Heart left ventricle (tissue), 16 donors: ENCODE results near the gene TFF3. TPM values are rescaled to one million over a fixed set of nuclear protein-coding genes. Genes with fewer than 3 reads are reported as not detected.

ENCODE experiments used
- ATAC-seq, 4 donors: fragments of 200-7000 bp; cut with Tn5 transposase; one replicate each; pipeline ENCODE4 v1.9.1; 2020 to 2022; ENCODE audit warnings: moderate library complexity in 4 of 4, mild to moderate bottlenecking in 3 of 4, moderate number of reproducible peaks in 1 of 4
- DNase-seq, 5 donors: peaks; one replicate each; pipeline ENCODE4 v3.0.0-alpha.2; 2020
- H3K27ac ChIP-seq, 12 donors: fragments of 200-600 bp; sonication (generic) in 4 of 12; one replicate each; pipeline versions ENCODE4 v1.5.0 to v1.8.0; 2016 to 2022; ENCODE audit warnings: mild to moderate bottlenecking in 2 of 12
- H3K27me3 ChIP-seq, 9 donors: fragments of 200-600 bp; sonication (generic) in 2 of 9; one replicate each; pipeline versions ENCODE4 v1.5.1 to v1.8.0; 2016 to 2022; ENCODE audit warnings: mild to moderate bottlenecking in 3 of 9
- H3K36me3 ChIP-seq, 9 donors: fragments of 200-600 bp; sonication (generic) in 2 of 9; one replicate each; pipeline versions ENCODE4 v1.5.0 to v1.8.0; 2018 to 2022; ENCODE audit warnings: mild to moderate bottlenecking in 2 of 9
- H3K4me1 ChIP-seq, 12 donors: fragments of 200-600 bp; sonication (generic) in 4 of 12; one replicate each; pipeline versions ENCODE4 v1.5.0 to v1.8.0; 2016 to 2022; ENCODE audit warnings: mild to moderate bottlenecking in 3 of 12
- H3K4me3 ChIP-seq, 12 donors: fragments of 200-600 bp; sonication (generic) in 4 of 12; one replicate each; pipeline versions ENCODE4 v1.5.0 to v1.8.0; 2017 to 2022; ENCODE audit warnings: mild to moderate bottlenecking in 9 of 12, moderate library complexity in 4 of 12
- H3K9me3 ChIP-seq, 12 donors: fragments of 200-600 bp; sonication (generic) in 4 of 12; one replicate each; pipeline versions ENCODE4 v1.5.0 to v1.8.0; 2016 to 2022; ENCODE audit warnings: mild to moderate bottlenecking in 1 of 12
- CTCF ChIP-seq, 12 donors: fragments of 200-600 bp; sonication (generic) in 4 of 12; IDR thresholded peaks; one replicate each; pipeline versions ENCODE4 v1.5.0 to v1.8.0; 2018 to 2022; ENCODE audit warnings: antibody characterized with exemption in 12 of 12, mild to moderate bottlenecking in 5 of 12
- POLR2A ChIP-seq, 2 donors: fragments of 450-650 bp; IDR thresholded peaks; one replicate each; pipeline ENCODE4 v1.6.1; 2017; ENCODE audit warnings: antibody characterized with exemption in 2 of 2, mild to moderate bottlenecking in 2 of 2, moderate library complexity in 2 of 2
- WGBS, 4 donors: extraction: QIAGEN DNeasy Blood & Tissue Kit in 2 of 4; methylation state at CpG; one replicate each; pipeline versions ENCODE4 v1.1.5 to v1.1.7; 2013 to 2018; 5-methylcytosine and 5-hydroxymethylcytosine counted together
- intact Hi-C, 10 donors: fragments of 100-400 bp; cut with DNase I; formaldehyde crosslinking; loops; one replicate each; pipeline versions ENCODE4 v1.11.1 to v1.14.2; 2022
- polyA plus RNA-seq, 2 donors: library from polyadenylated mRNA; stranded (reverse); fragments of 200-250 nt; gene quantifications; one replicate each; pipeline ENCODE4 v1.2.3, GENCODE V29; 2013
- total RNA-seq, 9 donors: library from RNA; depleted of rRNA in 2 of 9; stranded (reverse); fragments of >200 nt in 2 of 9; fragmentation: NEBNext Ultra II Directional in 3 of 9; extraction: Animal tissue kit (Norgen Biotek cat#: 25700) in 3 of 9; gene quantifications; one replicate each; pipeline versions ENCODE4 v1.1.0 to v1.2.4, GENCODE V29; 2016 to 2023
- donor health status: ischemic (EF 13 %, LVEDD 7.1; RV severe dilation, severe dysfunction).
- donor health status: healthy with polysubstance abuse.
- donor health status: DM: no; HTN: yes; CAD: no.
- donor health status: DM: no; HTN: no; CAD: no.
- donor health status: ischemic (EF 25% LVEDD 6.9; RV normal size, moderate dysfunction).
- donor health status: ischemic (EF 25% LVEDD 5.7; RV mildly dilated, moderate dysfunction).
- donor health status: healthy.
- donor health status: DM: yes; HTN: yes; CAD: no.
- donor health status: ischemic (EF 35%, LVEDD 5.7; RV mildly dilated, moderate dysfunction).
- donor health status: nonischemic (EF 11% LVEDD 7.7; RV severe dilation, severe dysfunction).
- donor health status: DM: yes; HTN: yes; CAD: no.
- donor health status: PGD.
- donor health status: ischemic (EF 29% LVEDD 5.4; RV normal size, mild dysfunction).
- donor health status: nonischemic (EF 23%, LVEDD 6.1; RV moderate dilation, normal function).

TFF3 gene
- total and polyA plus RNA-seq, 11 donors: 0.75 to 10.8 (median 3.0) TPM

GRCh38 chr21:42357307-42357706 lies 42.1 kb upstream of the TFF3 start:
- WGBS, 4 donors: 50 to 60% (median 57%) methylated on average over 3 of the region's 3 CpGs
- H3K27me3 ChIP-seq: peaks cover 0 to 15% (median 0%) of the 10 kb centered on the region in 9 donors

GRCh38 chr21:42356650-42357049 lies 41.4 kb upstream of the TFF3 start:
- peaks cover 0 to 37% (median 11%) of the 10 kb centered on the region in 12 donors for H3K9me3 ChIP-seq
- ATAC-seq (no peak), DNase-seq (no peak)
- H3K27ac ChIP-seq: no peak overlapping the region
- H3K4me3 ChIP-seq: no peak overlapping the region
- no peaks in the 10 kb centered on the region for H3K36me3 ChIP-seq
- intact Hi-C loops: no loop called here
- 43 to 73% (median 55%) methylated on average over 6 of the region's 6 CpGs for WGBS, 4 donors
- peaks cover 0 to 15% (median 0%) of the 10 kb centered on the region in 9 donors for H3K27me3 ChIP-seq
- TF ChIP-seq CTCF (IDR thresholded peaks at IDR 0.05) (no peak), POLR2A (IDR thresholded peaks at IDR 0.05) (no peak)
- H3K4me1 ChIP-seq: no peaks in the 10 kb centered on the region

More at GRCh38 chr21:42357307-42357706, 42.1 kb upstream of the TFF3 start:
- peaks cover 0 to 37% (median 11%) of the 10 kb centered on the region in 12 donors for H3K9me3 ChIP-seq
- no peak overlapping the region for H3K27ac ChIP-seq
- ATAC-seq: no peak
- H3K4me1 ChIP-seq: no peaks in the 10 kb centered on the region
- intact Hi-C loops: no loop called here
- no peak for DNase-seq
- no peaks in the 10 kb centered on the region for H3K36me3 ChIP-seq
- H3K4me3 ChIP-seq: no peak overlapping the region
- TF ChIP-seq CTCF (IDR thresholded peaks at IDR 0.05) (no peak), POLR2A (IDR thresholded peaks at IDR 0.05) (no peak)

- ATAC-seq (no peak), DNase-seq (no peak)
- no peak overlapping the region for H3K4me3 ChIP-seq
- TF ChIP-seq CTCF (IDR thresholded peaks at IDR 0.05) (no peak), POLR2A (IDR thresholded peaks at IDR 0.05) (no peak)
- peaks cover 0 to 37% (median 11%) of the 10 kb centered on the region in 12 donors for H3K9me3 ChIP-seq
- H3K27me3 ChIP-seq: peaks cover 0 to 15% (median 0%) of the 10 kb centered on the region in 9 donors
- no peaks in the 10 kb centered on the region for H3K4me1 ChIP-seq
- WGBS, 4 donors: 83 to 96% (median 90%) methylated on average over 2 of the region's 2 CpGs
- H3K27ac ChIP-seq: no peak overlapping the region
- H3K36me3 ChIP-seq: no peaks in the 10 kb centered on the region
- intact Hi-C loops: no loop called here
Measured at GRCh38 chr21:42356046-42356445, 40.8 kb upstream of the TFF3 start.

GRCh38 chr21:42353623-42354022 lies 38.4 kb upstream of the TFF3 start:
- TF ChIP-seq POLR2A (IDR thresholded peaks at IDR 0.05) (no peak), CTCF (IDR thresholded peaks at IDR 0.05) (no peak)
- H3K4me1 ChIP-seq: no peaks in the 10 kb centered on the region
- no peaks in the 10 kb centered on the region for H3K36me3 ChIP-seq
- H3K4me3 ChIP-seq: no peak overlapping the region
- no peak overlapping the region for H3K27ac ChIP-seq
- intact Hi-C loops: loop anchor here in 1 of 10 donors (2.0 kb wide), 1 partner anchor 31 kb away; no protein-coding TSS in a partner anchor
- peaks cover 0 to 31% (median 11%) of the 10 kb centered on the region in 12 donors for H3K9me3 ChIP-seq
- ATAC-seq (no peak), DNase-seq (no peak)
- H3K27me3 ChIP-seq: peaks cover 0 to 3% (median 0%) of the 10 kb centered on the region in 9 donors
- WGBS, 4 donors: 78 to 88% (median 79%) methylated on average over 5 of the region's 5 CpGs
